K562 (cell line): ENCODE measurements around the gene MAP3K7CL. TPM values are rescaled to one million over a fixed set of nuclear protein-coding genes. Genes with fewer than 3 reads are reported as not detected.

Experiments used
- CEBPB ChIP-seq: fragments of 450-650 bp; IDR thresholded peaks from 2 replicates; pipeline ENCODE4 v1.6.1; 2016; ENCODE audit warnings: missing genetic modification characterization, missing compliant biosample characterization
- CHD1 ChIP-seq: fragments of 200-600 bp; sonication (generic); IDR thresholded peaks from one replicate; pipeline ENCODE4 v1.6.1; 2012; ENCODE audit warnings: mild to moderate bottlenecking, moderate library complexity, low read length, inconsistent platforms
- DMBX1 ChIP-seq: fragments of 250-450 bp; sonication (Bioruptor Pico); IDR thresholded peaks from 2 replicates; pipeline ENCODE4 v1.8.0; 2022; ENCODE audit warnings: inconsistent platforms, mild to moderate bottlenecking, moderate library complexity, borderline replicate concordance
- DPF2 ChIP-seq: fragments of 450-650 bp; IDR thresholded peaks from 2 replicates; pipeline ENCODE4 v1.6.1; 2016
- FOXJ2 ChIP-seq: fragments of 200-800 bp; sonication (Bioruptor generic); IDR thresholded peaks from 2 replicates; pipeline ENCODE4 v1.6.1; 2016; ENCODE audit warnings: missing genetic modification characterization, missing compliant biosample characterization
- GTF2A2 ChIP-seq: IDR thresholded peaks from 2 replicates; pipeline ENCODE4 v1.6.1; 2016; ENCODE audit warnings: mild to moderate bottlenecking, missing genetic modification characterization, missing compliant biosample characterization
- GTF2F1 ChIP-seq: IDR thresholded peaks from 2 replicates; pipeline ENCODE4 v1.6.1; 2011; ENCODE audit warnings: low read depth, low read length, improper control_type of control experiment
- HMG20A ChIP-seq: fragments of 450-650 bp; formaldehyde crosslinking; conservative IDR thresholded peaks from 2 replicates; pipeline ENCODE4 v1.4.0; 2020; ENCODE audit warnings: mild to moderate bottlenecking, mixed read lengths
- HMGN3 ChIP-seq: IDR thresholded peaks from 2 replicates; pipeline ENCODE4 v1.6.1; 2011; ENCODE audit warnings: borderline replicate concordance, low read depth, mild to moderate bottlenecking, mixed read lengths, low read length; ENCODE audit not compliant: insufficient read length; ENCODE audit errors: extremely low read depth
- HNRNPK ChIP-seq: fragments of 200-400 bp; formaldehyde crosslinking; IDR thresholded peaks from one replicate; pipeline ENCODE4 v1.6.1; 2018; ENCODE audit warnings: mild to moderate bottlenecking, low read depth, low read length; ENCODE audit not compliant: poor library complexity, severe bottlenecking
- KHSRP ChIP-seq: fragments of 450-650 bp; IDR thresholded peaks from 2 replicates; pipeline ENCODE4 v1.6.1; 2017
- LEF1 ChIP-seq: fragments of 450-650 bp; IDR thresholded peaks from 2 replicates; pipeline ENCODE4 v1.6.1; 2016; ENCODE audit warnings: mild to moderate bottlenecking
- RBM14 ChIP-seq: fragments of 200-400 bp; formaldehyde crosslinking; IDR thresholded peaks from 2 replicates; pipeline ENCODE4 v1.6.1; 2018; ENCODE audit warnings: low read depth, mild to moderate bottlenecking, low read length, moderate library complexity, borderline replicate concordance; ENCODE audit not compliant: insufficient read depth
- SMARCE1 ChIP-seq: fragments of 450-650 bp; IDR thresholded peaks from 2 replicates; pipeline ENCODE4 v1.7.1; 2016; ENCODE audit warnings: mild to moderate bottlenecking
- TCF7L2 ChIP-seq: fragments of 150-350 bp; IDR thresholded peaks from 2 replicates; pipeline ENCODE4 v1.6.1; 2016; ENCODE audit warnings: low read depth, mild to moderate bottlenecking, low read length, moderate library complexity
- ZBTB34 ChIP-seq: fragments of 250-450 bp; sonication (Bioruptor Pico); IDR thresholded peaks from 2 replicates; pipeline ENCODE4 v1.8.0; 2021; ENCODE audit warnings: mild to moderate bottlenecking, moderate library complexity
- ZBTB43 ChIP-seq: sonication (generic); formaldehyde crosslinking; IDR thresholded peaks from 2 replicates; pipeline ENCODE4 v1.8.0; 2023; ENCODE audit warnings: mild to moderate bottlenecking, missing genetic modification reagents
- polyA plus RNA-seq, 8 experiments: library from polyadenylated mRNA; depleted of rRNA in 4 of 8; stranded (reverse) in 5 of 8; unstranded in 3 of 8; fragments of >200 nt; fragmentation: Nextera tagmentation in 2 of 8; fragmentation: Illumina TruSeq in 1 of 8; extraction: Ambion mirVana in 2 of 8; extraction: Trizol in 1 of 8; gene quantifications; 2 replicates each; pipeline versions ENCODE4 v1.2.1 to v1.2.3, GENCODE V29; 2011 to 2014; ENCODE audit warnings: inconsistent platforms in 1 of 8, missing spikeins in 1 of 8
- total RNA-seq, 7 experiments: library from RNA; depleted of rRNA in 6 of 7; stranded (reverse); fragments of >200 nt in 6 of 7; fragmentation: Illumina TruSeq in 2 of 7; extraction: Trizol in 2 of 7; gene quantifications; 2 replicates each; pipeline versions ENCODE4 v1.2.1 to v1.2.3, GENCODE V29; 2011 to 2021; ENCODE audit warnings: low replicate concordance in 1 of 7
- TF ChIP-seq, protein P1 (sequence below): fragments of 450-650 bp; IDR thresholded peaks from 2 replicates; pipeline ENCODE4 v1.6.1; 2018; ENCODE audit warnings: mild to moderate bottlenecking, low read depth; ENCODE audit not compliant: partially characterized antibody
- TF ChIP-seq, protein P2 (sequence below): IDR thresholded peaks from 3 replicates; pipeline ENCODE4 v1.6.1; 2011; ENCODE audit warnings: borderline replicate concordance, mild to moderate bottlenecking; ENCODE audit not compliant: insufficient read length, insufficient read depth
- TF ChIP-seq, protein P3 (sequence below): fragments of 250-450 bp; sonication (Bioruptor Pico); IDR thresholded peaks from 2 replicates; pipeline ENCODE4 v1.4.0; 2020
- TF ChIP-seq, protein P4 (sequence below): fragments of 450-650 bp; IDR thresholded peaks from 2 replicates; pipeline ENCODE4 v1.6.1; 2016; ENCODE audit warnings: low read depth, mild to moderate bottlenecking, moderate library complexity

MAP3K7CL gene
- total and polyA plus RNA-seq, 9 of the 15 experiments (the other 6 are each of a cell fraction or from before 2014, with no cell fraction given): 0.13 to 0.15 (median 0.14) TPM; not detected in 6

DNA sequence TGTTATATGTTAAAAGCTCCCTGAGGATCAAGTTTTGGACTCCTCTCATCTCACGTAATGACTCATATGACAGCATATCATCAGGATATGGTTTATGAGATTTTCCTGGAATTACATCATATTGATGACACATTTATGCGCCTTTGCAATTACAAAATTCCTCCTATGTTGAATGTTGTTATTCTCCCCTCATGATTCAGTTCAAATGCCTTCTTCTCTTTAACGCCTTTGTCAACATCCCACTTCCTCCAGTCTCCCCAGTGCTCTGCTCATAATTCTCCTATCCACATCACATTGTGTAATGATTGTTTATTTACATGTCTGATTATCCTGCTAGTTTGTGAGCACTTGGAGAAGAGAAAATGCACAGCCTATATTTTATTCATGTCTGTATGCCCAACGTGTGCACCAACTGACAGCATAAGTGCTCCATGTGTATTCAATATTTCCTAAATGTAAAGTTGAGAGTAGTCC is 87.4 kb downstream of the MAP3K7CL start (continued):
- TF ChIP-seq HMG20A (CRISPR knock-in tag) (no peak), DPF2 (peak; percentile 80), FOXJ2 (tag) (peak; percentile 78), TCF7L2 (no peak), ZBTB43 (CRISPR knock-in tag) (no peak), HMGN3 (no peak), DMBX1 (CRISPR knock-in tag) (no peak), LEF1 (peak; percentile 92; the same call in 1 of the 2 replicates), GTF2F1 (no peak), SMARCE1 (peak; percentile 83; the same call in 1 of the 2 replicates), HNRNPK (no peak), CEBPB (peak; percentile 90), CHD1 (no peak), GTF2A2 (no peak), KHSRP (no peak), RBM14 (no peak), ZBTB34 (CRISPR knock-in tag) (no peak)
- TF ChIP-seq, protein P1, sequence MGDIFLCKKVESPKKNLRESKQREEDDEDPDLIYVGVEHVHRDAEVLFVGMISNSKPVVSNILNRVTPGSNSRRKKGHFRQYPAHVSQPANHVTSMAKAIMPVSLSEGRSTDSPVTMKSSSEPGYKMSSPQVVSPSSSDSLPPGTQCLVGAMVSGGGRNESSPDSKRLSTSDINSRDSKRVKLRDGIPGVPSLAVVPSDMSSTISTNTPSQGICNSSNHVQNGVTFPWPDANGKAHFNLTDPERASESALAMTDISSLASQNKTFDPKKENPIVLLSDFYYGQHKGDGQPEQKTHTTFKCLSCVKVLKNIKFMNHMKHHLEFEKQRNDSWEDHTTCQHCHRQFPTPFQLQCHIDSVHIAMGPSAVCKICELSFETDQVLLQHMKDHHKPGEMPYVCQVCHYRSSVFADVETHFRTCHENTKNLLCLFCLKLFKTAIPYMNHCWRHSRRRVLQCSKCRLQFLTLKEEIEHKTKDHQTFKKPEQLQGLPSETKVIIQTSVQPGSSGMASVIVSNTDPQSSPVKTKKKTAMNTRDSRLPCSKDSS: no peak
- TF ChIP-seq, protein P2, sequence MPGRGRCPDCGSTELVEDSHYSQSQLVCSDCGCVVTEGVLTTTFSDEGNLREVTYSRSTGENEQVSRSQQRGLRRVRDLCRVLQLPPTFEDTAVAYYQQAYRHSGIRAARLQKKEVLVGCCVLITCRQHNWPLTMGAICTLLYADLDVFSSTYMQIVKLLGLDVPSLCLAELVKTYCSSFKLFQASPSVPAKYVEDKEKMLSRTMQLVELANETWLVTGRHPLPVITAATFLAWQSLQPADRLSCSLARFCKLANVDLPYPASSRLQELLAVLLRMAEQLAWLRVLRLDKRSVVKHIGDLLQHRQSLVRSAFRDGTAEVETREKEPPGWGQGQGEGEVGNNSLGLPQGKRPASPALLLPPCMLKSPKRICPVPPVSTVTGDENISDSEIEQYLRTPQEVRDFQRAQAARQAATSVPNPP: no peak
- TF ChIP-seq, protein P3, sequence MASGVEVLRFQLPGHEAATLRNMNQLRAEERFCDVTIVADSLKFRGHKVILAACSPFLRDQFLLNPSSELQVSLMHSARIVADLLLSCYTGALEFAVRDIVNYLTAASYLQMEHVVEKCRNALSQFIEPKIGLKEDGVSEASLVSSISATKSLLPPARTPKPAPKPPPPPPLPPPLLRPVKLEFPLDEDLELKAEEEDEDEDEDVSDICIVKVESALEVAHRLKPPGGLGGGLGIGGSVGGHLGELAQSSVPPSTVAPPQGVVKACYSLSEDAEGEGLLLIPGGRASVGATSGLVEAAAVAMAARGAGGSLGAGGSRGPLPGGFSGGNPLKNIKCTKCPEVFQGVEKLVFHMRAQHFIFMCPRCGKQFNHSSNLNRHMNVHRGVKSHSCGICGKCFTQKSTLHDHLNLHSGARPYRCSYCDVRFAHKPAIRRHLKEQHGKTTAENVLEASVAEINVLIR (CRISPR knock-in tag): no peak
- TF ChIP-seq, protein P4, sequence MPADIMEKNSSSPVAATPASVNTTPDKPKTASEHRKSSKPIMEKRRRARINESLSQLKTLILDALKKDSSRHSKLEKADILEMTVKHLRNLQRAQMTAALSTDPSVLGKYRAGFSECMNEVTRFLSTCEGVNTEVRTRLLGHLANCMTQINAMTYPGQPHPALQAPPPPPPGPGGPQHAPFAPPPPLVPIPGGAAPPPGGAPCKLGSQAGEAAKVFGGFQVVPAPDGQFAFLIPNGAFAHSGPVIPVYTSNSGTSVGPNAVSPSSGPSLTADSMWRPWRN: no peak
